Activated CD4-positive, CD25-positive, alpha-beta regulatory T cell treated with anti-CD3 and anti-CD28 coated beads, Interleukin-2, amount 50 U/mL, for 24 hours (primary cell): ENCODE measurements around the gene MTARC2.

Experiments
- ATAC-seq, 2 donors: fragments of 150-1000 bp; cut with Tn5 transposase; one replicate each; pipeline ENCODE4 v1.10.0; 2021; ENCODE audit warnings: mild to moderate bottlenecking in 1 of 2, moderate library complexity in 1 of 2

The MTARC2 gene

GRCh38 chr1:220833436-220833835, 85.3 kb downstream of the MTARC2 start:
- no peak for ATAC-seq
